Stimulated activated CD4-positive, alpha-beta T cell treated with anti-CD3 and anti-CD28 coated beads, Interleukin-1b, Interleukin-23, amount 100 ng/mL, for 24 hours (primary cell): Measurements from ENCODE around the gene CYB5R2.

ENCODE experiments used
- DNase-seq, 4 experiments: peaks; one replicate each; pipeline ENCODE4 v3.0.0-alpha.2; 2020; ENCODE audit warnings: low read depth in 4 of 4, low spot score in 1 of 4

CYB5R2 gene

DNA sequence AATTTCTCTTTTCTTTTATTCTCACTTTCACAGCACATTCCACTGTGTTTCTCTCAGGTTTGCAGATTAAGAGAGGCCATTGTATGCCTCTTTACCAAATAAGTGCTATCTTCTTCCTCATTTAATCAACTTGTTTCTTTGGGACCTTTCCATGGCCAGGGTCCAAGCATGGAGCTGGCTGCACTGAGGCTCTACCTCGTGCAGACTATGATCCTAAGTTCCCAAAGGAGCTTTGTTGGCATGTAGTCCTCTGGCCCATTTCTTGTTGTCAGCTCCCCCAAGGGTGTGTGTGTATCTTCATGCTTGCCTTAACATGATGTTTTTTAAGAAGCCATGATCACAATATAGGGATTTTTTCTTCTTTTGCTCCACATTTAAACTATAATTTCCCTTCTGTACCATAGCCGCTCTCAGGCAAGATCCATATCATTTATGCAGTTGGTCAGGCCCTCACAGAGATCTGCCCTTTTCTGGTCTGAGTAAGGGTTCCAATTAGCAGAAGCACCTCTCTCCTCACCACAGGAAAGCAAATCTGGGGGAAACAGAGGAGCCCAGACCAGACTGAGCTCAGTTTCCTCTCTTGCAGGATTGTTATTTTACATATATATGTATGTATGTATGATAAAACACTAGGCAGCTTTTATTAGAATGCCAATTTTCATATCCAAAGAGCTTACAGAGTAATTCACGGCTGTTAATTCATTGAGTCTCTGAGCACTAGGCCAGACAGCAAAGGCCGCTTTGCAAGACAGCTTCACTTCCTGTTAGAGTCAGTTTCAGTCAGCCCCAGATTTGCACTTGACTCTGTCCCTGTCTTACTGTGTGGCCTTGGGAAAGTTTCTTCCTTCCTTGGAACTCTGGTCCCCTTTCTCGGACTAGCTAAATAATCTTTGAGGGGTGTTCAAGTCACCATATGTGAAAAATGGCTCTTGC lies 34.3 kb downstream of the CYB5R2 start:
- DNase-seq, result no peak

- no peak for DNase-seq
Observed at GRCh38 chr11:7637447-7638157, 35.7 kb downstream of the CYB5R2 start.

DNA sequence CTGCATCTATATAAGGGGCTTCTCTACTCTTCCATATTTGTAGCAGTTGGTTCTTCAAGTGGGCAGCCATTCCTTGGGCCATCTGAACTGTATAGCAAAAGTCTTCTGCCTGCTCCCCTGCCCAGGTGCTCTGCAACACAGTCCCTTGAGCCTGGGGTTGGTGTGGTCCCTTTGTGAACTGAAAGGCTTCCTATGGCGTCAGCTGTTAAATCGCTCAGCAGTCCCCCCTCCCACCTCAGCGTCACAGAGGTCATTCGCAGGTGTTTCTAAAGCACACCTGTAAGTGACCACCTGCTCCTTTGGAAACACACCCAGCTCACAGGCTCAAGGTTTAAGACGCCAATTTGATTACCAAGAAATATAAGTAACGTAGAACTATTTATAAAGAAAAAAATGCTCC lies 37.0 kb downstream of the CYB5R2 start:
- DNase-seq, result no peak

GRCh38 chr11:7635708-7636107 lies 37.6 kb downstream of the CYB5R2 start:
- no peak for DNase-seq

- DNase-seq, result no peak
Observed at GRCh38 chr11:7635137-7635536, 38.2 kb downstream of the CYB5R2 start.

- DNase-seq, result no peak
Observed at GRCh38 chr11:7632211-7632610, 41.1 kb downstream of the CYB5R2 start.

DNA sequence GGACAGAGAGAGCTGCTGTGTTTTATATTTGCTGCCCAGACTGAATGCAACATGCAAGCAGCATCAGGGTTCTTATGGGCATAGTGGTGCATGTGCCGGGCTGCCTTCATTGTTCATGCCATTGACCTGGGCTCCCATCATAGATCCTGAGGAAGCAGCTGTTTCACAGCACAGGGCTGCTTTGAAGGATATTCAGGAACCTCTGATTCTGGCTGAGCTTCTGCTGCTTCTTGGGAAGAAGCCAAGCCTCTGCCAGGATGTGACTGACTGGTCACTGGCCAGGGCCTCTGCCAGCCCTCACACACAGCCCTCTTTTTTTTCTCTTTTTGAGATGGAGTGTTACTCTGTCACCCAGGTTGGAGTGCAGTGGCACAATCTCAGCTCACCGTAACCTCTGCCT lies 43.3 kb downstream of the CYB5R2 start:
- no peak for DNase-seq

DNA sequence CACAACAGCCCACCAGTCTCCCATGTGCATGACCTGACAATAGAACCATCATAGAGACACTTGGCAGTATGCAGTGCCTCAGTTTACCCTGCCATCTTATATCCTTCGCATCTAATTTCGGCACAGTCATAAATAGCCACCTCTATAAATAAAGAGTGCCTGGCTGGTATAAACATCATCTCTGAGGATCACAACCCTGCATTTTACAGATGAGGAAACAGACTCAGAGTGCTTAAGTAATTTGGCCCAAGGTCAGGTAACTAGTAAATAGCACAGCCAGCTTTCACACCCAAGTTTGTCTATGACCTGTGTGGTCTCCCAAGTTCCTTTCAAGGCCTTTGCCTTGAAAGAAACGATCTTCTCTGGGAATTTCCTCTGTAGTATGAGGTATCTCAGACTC lies 44.6 kb downstream of the CYB5R2 start:
- DNase-seq, result no peak

DNA sequence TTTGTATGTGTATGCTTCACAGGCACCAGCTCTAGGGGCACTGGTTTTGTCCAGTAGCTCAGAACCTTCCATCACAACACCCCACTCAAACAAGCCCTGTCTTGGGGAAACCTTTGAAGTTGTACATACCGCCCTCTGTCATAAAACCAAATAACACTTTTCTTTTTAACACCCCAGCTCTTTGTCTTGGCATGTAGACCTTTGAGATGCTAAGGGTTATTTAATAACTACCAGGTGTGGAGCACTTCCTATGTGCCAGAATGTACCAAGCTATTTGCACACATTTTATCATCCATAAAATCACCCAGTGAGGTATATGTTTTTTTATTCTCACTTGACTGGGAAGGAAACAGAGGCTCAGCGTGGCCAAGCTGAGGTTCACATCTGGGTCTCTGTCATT lies 50.6 kb downstream of the CYB5R2 start:
- no peak for DNase-seq

DNA sequence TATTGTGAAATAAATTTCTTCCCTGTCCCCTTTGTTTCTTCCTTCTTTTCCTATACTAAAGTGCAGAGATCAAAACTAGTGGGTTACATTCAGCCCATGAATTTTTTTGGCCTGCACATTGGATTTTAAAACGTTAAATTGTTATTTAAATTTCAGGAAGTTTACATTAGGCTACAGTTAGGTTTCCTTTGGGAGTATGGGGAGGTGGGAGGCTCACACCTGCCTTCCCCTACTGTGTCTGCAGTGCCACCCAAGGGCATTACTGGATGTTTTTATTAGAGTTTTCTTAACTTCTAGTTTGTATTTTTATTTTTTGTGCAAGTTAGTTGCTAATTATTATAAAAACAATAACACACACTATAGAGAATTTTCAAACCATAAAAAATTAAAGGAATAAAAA lies 51.7 kb downstream of the CYB5R2 start:
- no peak for DNase-seq

- DNase-seq, result no peak
Observed at GRCh38 chr11:7621090-7621489, 52.2 kb downstream of the CYB5R2 start.

DNA sequence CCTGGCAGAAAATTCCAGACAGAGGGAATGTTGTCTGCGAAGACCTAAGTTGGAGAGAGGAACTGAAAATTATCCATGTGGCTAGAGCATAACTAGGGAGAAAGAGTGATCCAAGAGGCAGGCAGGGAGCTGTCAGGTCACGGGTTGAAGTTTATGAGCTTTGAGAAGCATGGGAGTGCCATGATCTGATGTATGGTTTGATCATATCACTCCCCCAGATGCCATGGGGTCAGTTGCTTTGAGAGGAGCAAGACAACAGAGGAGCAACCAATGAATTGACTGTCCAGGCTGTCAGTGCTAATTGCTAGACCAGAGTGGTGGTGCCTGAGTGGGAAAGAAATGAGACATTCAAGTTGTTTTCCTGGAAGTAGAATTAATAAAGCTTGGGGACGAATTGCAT lies 54.0 kb downstream of the CYB5R2 start:
- DNase-seq, result no peak

- no peak for DNase-seq
Observed at GRCh38 chr11:7617032-7617431, 56.3 kb downstream of the CYB5R2 start.
